DMS53 treated with DMSO at 0.1 percent for 48 hours (cell line): ENCODE measurements around the gene MINDY3.
"Not testable (repeated sequence)": the region's sequence is repeated elsewhere in the genome, so short reads cannot be mapped to it uniquely, and the experiment has no call there.

Experiments
- DNase-seq: peaks from one replicate; lab custom pipeline; 2025; ENCODE audit not compliant: unreplicated experiment; lab: John Stamatoyannopoulos, UW

The MINDY3 gene

DNA sequence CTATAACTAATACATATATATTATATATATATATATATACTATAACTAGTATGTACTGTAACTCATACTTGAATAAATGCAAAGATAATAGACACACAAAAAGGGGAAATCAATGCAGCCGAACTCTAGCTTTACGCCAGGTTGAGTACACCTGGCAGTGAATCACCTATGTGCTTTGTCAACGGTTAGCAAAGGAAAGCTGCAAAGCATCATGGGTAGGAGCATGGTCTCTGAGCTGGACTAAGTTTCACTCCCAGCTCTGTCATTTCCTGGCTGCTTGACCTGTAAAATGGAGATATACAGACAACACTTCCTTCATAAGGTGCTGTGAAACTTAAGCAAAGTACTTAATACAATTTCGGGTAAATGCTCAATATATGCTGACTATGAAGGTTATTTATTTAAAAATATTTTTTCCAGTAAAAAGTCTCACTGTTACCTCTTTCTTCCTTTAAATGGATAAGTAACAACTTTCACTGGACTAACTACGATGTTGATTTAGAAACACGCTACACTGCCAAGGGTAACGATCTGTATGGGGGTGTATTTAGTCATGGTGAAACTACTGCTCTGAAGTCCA is 78.8 kb downstream of the MINDY3 start:
- DNase-seq = no peak

DNA sequence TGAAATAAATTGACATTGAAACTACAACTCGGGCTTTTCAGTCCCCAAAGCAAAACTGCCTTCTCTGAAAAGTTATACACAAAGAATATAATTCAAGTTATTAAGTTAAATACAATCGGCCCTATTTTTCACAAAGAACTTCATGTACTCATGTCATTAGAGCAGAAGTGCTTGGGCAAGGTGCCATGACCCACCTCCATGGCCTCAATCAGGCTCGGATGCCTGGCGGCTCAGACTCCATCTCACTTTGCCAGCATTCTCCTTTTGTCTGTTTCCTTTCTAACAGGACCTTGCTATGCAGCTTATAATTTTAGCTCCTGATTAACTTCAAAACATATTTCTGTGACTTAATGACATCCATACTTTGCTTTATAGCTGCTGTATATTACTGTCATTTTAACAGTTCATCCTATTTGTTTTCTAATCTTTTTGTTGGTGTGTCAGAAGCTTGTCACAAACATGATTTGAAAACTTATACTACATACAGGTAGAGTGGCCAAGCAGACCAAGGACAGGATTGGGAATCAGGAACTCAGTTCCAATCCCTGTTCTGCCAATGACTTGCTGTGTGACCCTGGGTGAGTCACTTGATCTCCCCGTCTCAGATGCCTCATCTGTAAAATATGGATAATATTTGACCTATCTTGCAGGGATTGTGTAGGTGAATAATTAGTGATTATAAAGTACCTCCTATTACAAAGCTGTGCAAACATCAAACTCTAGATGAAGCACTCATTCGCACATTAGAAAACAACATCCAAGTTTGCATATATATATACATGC is 79.8 kb downstream of the MINDY3 start:
- no peak for DNase-seq

DNA sequence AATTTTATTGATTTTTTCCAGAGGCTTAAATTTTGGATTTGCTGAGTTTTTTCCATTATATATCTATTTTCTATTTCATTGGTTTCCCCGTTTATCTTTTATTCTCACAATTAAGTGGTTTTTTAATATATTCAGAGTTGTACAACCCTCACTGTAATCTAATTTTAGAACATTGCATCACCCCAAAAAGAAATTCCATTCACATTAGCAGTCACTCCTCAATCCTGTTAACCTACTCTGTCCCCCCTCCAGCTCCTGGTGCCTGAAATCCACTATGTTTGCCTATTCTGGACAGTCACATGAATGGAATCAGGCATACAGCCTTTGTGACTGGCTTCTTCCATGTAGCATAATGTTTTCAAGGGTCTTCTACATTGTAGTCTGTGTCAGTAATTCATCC is 84.8 kb downstream of the MINDY3 start:
- no peak for DNase-seq

DNA sequence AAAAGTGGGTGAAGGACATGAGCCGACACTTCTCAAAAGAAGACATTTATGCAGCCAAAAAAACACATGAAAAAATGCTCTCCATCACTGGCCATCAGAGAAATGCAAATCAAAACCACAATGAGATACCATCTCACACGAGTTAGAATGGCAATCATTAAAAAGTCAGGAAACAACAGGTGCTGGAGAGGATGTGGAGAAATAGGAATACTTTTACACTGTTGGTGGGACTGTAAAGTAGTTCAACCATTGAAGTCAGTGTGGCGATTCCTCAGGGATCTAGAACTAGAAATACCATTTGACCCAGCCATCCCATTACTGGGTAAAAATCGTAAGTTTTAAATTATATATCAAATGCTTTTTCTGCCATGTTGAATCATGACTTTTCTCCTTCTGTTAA is 85.8 kb downstream of the MINDY3 start:
- DNase-seq = not testable (repeated sequence)

DNA sequence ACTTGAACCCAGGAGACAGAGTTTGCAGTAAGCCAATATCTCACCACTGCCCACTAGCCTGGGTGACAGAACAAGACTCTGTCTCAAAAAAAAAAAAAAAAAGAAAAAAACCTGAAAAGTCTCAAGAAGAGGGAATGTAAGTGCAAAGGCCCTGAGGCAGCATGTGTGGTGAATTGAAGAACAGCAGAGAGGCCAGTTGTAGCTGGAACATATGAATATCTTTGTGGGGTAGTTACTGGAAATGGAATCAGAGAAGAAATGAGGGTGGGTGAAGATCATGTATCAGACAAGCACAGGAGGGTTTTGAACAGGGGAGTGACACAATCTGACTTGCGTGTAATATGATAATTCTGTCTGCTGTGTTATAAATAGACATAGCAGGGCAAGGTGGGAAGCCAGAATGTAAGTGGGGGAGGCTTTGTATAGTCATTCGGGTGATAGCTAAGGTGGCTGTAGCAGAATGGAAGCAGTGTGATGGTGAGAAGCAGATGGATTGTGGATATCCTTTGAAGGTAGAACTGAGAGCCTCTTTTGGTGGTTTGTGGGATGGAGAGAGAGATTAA is 95.3 kb downstream of the MINDY3 start:
- no peak for DNase-seq

DNA sequence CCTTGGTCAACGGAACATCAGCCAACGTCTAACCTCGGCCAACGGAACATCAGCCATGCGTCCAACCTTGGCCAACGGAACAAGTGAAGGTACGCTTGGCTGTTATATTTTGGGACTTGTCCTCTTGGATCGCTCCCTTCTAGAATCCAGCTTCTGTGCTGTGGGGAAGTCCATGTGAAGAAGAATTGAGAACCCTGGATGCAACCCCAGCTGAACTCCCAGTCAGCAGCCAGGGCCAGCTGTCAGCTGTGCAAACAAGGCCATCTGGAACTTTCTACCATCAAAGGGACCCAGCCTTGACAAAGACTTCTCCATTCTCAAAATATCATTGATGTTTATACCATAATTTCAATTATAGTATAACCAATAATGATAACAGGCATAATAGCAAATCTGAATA is 97.3 kb downstream of the MINDY3 start:
- DNase-seq = no peak

DNA sequence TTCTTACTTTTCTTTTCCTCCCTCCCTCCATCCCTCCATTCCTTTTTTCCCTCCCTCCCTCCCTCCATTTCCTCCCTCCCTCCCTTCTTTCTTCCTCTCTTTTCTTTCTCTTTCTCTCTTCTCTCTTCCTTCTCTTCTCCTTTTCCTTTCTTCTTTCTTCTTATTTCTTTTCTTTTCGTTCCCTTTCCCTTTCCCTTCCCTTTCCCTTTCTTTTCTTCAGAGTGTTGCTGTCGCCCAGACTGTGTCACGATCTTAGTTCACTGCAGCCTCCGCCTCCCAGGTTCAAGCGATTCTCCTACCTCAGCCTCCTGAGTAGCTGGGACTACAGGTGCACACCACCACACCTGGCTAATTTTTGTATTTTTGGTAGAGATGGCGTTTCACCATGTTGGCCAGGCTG is 98.1 kb downstream of the MINDY3 start:
- DNase-seq = not testable (repeated sequence)

DNA sequence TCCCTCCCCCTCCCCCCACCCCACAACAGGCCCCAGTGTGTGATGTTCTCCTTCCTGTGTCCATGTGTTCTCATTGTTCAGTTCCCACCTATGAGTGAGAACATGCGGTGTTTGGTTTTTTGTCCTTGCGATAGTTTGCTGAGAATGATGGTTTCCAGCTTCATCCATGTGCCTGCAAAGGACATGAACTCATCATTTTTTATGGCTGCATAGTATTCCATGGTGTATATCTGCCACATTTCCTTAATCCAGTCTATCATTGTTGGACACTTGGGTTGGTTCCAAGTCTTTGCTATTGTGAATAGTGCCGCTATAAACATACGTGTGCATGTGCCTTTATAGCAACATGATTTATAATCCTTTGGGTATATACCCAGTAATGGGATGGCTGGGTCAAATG is 99.1 kb downstream of the MINDY3 start:
- not testable (repeated sequence) for DNase-seq

DNA sequence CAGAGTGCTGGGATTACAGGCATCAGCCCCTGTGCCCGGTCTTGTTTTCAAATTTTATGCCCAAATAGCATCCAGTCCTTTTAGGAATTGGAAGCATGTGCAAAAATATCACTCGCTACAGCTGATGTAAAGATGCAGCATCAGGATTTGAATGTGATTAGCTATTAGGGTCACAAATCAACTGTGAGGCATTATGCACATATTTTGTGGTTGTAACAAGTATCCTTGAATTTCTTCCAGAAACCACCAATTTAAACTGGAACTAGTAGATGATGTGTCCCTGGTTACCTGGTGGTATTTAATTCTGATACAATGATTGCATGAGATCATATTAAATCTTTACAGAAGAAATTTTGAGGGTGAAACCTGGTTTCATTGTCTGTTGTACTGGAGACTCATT is 99.6 kb downstream of the MINDY3 start:
- DNase-seq = no peak

DNA sequence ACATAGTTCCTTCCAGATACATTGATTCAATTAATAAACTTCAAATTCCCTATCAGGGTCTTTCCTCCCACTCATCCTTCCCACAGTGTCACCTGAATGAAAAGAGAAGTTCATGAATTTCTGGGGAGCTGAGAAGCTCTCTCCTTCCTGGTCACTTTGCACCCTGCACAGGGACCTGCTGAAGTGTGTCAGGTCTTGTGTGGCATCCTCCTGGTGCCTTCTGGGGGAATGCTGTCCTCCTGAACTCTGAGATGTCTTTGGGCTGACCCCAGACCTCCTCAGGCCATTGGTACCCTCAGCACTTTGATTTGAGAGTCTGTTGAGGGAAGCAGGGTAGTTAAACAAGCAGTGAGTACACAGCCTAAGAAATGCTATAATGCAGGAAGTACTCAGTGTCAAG is 101.0 kb downstream of the MINDY3 start:
- no peak for DNase-seq

DNA sequence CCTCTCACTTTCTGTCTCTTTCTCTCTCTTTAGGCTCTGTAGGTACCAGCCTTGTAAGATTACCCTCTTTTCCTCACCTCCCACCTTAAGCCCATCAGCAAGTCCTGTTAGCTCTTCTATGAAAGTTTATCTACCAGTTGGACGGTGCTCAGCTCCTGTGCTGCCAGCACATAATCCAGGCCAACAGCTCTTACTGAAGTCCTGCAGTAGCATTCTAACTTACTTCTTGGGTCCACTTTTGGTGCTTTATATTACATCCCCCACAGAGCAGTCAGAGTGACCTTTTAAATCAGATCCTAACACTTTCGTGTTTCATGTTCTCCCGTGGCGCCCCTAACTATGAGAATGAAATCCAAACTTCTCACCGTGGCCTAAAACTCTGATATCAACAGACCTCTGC is 101.7 kb downstream of the MINDY3 start:
- no peak for DNase-seq

DNA sequence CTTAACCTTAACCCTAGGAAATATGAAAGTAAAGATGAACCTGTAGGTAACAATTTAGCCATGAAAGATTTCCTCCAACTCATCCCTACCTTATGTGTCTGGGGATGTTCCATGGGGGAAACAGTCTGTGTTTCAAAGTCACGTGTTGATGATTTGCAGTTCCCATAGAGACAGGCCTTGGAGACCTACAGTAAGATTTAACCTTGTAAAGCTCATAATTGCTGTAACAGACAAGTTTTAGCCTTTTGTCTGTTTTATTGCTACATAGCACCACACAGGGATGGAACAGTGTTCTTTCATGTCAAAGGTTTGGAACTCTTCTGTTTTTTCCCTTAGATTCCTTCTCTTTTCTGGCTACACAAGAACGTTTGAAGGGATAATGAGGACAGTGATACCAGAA is 105.4 kb downstream of the MINDY3 start:
- no peak for DNase-seq

DNA sequence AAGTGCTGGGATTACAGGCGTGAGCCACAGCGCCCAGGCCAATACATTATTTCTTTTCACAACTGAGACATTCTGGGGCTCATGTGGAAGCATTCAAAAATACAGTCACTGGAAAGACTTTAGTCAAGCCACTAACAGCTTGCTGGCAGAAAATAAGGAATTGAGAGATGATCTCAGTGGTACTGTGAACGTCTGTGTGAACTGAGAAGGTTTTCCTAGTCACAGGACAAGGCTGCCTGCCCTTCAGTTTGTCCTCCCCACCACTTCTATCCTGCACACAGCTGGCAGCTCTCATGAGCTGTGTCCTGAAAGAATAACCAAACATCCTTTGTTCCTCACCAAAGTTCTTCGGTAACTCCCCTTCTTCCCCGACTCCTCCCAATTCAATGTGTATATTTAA is 109.3 kb downstream of the MINDY3 start:
- DNase-seq = no peak

DNA sequence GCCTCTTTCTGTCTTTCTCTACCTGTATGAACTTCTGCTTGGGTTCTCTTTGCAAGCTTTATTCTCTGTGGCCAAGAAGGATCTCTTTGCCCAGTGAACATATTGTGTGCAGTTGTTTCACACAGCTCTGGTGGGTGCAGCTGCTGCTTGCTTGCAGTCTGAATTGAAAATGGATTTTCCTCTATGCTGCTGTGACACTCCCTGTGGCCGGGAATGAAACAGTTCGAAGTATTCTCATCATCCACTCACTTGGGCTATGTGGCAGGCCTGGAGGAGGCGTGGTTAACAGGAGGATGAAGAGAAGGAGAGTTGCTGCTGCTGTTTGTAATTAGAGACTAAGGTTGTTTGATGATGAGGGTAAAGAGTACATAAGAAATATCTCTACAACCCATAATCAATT is 112.2 kb downstream of the MINDY3 start:
- DNase-seq = no peak

DNA sequence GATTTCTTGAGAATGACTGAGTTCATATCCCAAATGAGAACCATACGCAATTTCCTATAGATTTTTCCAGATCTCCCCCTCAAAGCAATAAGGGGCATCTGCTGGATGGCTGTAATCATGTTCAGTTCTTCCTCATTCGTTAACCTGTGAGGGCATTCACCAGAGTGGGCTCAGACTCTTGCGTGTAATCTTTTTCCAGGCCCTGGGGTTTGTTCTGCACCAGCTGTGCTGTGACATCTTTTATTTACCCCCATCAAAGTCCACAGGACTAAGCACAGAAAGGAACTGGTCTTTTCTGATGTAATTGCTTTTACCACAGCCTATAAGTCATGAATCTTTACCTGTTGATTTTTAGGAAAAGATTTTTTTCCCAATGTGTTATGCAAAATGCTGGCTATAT is 112.7 kb downstream of the MINDY3 start:
- DNase-seq = no peak

DNA sequence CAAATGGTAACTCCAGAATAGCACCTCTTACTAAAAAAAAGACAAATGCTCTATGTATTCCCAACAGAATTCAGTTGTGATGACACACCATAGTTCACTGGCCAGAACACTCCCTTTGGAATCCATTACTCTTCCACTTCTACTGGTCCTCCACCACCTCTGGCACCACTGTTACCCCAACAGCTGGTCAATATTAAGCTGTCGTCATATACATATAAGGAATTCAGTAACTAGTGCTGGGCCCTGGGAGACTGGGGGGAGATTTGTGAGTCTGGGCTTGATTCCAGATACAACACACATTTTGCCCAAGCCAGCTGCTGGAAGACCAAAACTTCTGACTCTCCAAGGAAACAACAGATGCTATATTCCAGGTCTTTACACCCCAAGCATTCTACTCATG is 114.6 kb downstream of the MINDY3 start:
- no peak for DNase-seq

DNA sequence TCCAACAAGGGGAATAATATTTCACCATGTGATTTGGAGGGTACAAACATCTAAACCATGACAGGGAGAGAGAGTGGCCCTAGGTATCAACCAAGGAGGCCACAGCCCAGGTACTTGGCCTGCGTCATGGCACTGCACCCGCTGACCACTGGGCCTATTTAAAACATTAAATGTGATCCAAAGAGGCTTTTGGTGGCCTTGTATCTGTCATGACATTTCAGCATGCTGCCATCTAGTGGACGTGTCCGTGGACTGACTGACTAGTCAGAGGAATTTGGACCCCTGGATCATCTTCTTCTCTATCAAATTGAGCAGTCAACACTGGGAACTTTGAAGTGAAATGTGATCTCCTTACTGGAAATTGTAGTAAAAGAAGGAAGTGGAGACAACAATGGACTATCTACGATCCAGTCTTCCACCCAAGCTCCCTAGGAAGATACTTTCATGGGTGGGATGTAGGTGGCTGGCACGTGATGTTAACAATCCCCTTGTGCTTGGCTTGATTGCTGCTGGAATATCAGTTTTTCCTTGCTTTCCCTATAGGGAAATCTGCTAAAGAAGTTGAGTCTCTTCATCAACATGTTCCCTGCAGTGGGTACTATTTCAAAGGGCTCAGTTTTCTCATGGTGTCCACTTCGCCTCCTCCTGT is 116.0 kb downstream of the MINDY3 start:
- peak; percentile 30 for DNase-seq

DNA sequence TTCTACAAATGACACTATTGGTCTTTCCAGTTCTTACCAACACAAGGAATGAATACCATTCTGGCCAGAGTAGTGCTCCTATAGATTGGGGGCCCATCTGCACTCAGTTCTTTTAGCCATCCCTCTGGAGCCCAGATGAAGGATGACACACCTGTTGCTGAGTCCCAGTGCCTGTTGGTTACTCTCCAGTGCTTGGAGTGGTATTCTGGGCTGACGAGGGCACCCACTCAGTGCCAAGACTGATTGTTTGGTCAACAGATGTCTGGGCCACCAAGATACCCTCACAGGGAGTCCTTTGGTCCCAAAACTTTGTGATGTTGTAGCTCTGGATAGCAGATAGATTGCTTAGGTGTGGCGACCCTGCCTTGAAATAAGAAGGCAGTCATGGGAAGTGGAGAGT is 116.9 kb downstream of the MINDY3 start:
- no peak for DNase-seq

DNA sequence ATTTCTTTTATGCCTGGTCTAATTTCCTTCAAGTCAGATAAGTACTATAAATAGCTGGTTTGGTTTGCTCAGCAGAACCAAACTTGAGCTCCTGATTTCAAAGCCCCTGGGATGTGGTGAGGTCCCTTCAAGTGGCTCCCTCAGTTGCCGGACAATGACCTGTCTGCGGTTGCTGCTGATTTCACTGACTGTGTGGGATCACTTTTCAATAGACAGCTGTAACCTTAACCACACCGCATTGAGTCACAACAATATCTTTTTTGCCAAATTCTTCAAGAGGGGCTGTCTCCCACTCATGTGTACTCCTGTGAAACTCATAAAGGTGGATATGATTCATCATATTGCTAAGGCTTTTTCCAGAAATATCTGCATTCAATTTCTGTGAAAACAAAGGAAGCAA is 117.5 kb downstream of the MINDY3 start:
- no peak for DNase-seq

DNA sequence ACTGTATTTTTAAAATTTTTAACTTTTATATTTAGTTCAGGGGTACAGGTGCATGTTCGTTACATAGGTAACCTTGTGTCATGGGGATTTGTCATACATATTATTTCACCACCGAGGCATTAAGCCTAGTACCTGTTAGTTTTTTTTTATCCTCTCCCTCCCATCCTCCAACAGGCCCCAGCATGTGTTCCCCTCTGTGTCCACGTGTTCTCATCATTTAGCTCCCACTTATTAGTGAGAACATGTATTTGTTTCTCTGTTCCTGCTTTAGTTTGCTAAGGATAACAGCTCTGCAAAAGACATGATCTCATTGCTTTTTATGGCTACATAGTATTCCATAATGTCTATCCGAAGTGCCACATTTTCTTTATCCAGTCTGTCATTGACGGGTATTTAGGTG is 118.2 kb downstream of the MINDY3 start:
- DNase-seq = no peak

DNA sequence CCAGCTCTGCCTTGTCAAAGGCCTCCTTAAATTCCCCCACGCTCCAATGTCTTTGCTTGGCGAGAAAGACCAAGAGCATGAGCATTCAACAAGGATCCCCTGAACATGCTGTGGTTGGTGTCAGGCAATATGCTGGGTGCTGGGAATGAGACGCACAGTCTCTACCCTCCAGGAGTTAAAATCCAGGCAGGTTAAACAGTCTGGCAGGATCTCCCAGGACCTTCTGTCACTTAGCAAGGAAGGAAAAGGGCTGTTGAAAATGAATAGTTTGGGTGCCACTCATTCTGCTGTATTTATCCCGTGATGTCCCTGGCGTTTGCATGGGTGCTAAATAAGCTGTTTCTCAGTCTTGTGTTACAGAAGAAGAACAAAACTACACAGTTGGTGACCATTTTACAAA is 118.7 kb downstream of the MINDY3 start:
- no peak for DNase-seq

DNA sequence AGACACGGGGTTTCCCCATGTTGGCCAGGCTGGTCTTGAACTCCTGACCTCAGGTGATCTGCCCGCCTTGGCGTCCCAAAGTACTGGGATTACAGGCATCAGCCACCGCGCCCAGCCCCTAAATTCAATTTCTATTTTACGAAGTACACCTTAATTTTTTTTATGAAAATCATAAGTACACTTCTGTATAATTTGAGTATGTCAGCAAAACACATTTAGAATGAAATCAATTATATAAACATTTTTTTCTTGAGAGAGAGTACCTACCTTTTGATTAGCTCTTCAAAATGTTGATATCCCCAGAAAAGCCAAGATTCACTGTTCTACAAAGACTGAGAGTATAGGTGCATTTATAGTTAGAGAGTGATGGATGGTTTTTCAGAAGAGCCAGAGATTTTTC is 120.0 kb downstream of the MINDY3 start:
- no peak for DNase-seq
